Mammary epithelial cell (primary cell): ENCODE results near the gene LZTR1.

Experiments used
- EZH2 ChIP-seq: IDR thresholded peaks from 2 replicates; pipeline ENCODE4 v1.6.1; 2012; ENCODE audit warnings: low read length, inconsistent platforms, borderline replicate concordance
- TF ChIP-seq, protein P1 (sequence below), 2 donors: IDR thresholded peaks in 1 of 2; conservative IDR thresholded peaks in 1 of 2; 2 replicates each; pipeline ENCODE4 v1.5.1; 2011 to 2012; ENCODE audit warnings: inconsistent platforms in 2 of 2, low read length in 2 of 2, mild to moderate bottlenecking in 2 of 2, control low read depth in 1 of 2, low read depth in 1 of 2; ENCODE audit not compliant: insufficient read depth in 1 of 2; ENCODE audit errors: extremely low read depth in 1 of 2

DNA sequence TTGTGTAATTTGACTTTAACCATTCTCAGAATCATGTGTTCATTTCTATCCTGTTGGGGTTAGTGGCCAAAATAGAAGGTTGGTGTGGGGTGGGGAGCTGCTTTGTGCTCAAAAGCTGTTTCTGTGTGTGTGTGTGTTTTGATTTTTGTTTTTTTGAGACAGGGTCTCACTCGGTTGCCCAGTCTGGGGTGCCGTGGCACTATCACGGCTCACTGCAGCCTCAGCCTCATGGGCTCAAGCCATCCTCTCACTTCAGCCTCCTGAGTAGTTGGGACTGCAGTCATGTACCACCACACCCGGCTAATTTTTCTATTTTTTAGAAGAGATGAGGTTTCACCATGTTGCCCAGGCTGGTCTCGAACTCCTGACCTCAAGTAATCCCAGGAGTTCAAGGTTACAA lies 33.1 kb upstream of the LZTR1 start:
- TF ChIP-seq, protein P1, sequence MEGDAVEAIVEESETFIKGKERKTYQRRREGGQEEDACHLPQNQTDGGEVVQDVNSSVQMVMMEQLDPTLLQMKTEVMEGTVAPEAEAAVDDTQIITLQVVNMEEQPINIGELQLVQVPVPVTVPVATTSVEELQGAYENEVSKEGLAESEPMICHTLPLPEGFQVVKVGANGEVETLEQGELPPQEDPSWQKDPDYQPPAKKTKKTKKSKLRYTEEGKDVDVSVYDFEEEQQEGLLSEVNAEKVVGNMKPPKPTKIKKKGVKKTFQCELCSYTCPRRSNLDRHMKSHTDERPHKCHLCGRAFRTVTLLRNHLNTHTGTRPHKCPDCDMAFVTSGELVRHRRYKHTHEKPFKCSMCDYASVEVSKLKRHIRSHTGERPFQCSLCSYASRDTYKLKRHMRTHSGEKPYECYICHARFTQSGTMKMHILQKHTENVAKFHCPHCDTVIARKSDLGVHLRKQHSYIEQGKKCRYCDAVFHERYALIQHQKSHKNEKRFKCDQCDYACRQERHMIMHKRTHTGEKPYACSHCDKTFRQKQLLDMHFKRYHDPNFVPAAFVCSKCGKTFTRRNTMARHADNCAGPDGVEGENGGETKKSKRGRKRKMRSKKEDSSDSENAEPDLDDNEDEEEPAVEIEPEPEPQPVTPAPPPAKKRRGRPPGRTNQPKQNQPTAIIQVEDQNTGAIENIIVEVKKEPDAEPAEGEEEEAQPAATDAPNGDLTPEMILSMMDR (conservative IDR thresholded peaks at IDR 0.05 in 1 of 2, IDR thresholded peaks at IDR 0.05 in 1 of 2; ENCODE audit: extremely low read depth in 1 of 2, insufficient read depth in 1 of 2, low read depth in 1 of 2, low read length in 2 of 2): no peak
- TF ChIP-seq EZH2: no peak
